ENCODE measurements around the gene DUSP23. TPM values are rescaled to one million over a fixed set of nuclear protein-coding genes. Genes with fewer than 3 reads are reported as not detected.

DUSP23 gene
- total RNA-seq, 1 donor, result 15.9 TPM

DNA sequence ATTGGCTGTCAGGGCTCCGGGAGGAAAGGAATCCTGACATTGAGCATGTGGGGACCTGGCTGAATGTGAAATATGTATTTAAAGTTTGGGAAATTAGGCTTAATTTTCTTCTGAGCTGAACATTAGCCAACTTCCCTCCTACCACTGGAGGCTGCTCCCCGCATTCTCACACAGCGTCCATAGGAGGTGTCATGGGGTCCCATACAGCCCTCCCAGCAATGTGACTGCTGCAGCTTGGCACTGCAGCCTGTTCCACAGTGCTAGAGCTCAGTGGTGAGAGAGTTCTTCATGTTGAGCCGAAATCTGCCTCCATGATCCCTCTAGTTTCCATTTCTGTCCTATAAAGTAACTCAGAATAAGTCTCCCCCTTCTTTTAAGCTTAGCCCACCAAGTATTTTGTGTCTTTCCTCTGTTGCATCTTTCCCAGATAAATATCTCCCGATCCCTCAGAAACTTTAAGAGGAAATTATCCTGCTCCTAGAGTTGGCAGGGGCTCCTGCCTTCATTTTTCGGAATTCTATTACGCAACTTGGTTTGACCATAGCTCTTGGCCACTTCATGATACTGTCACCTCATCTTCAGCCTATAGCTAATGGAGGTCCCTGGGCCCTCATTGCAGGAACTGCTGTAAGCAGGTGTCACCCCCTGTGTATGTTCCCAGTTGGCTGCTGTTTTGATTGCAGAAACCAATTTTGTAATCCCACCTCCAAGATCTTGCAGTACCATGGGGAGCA lies 23.4 kb downstream of the DUSP23 start:
- Histone ChIP-seq H3K4me3 (ENCODE audit: insufficient read depth, low read length) (no peak overlapping the region), H3K9me3 (ENCODE audit: low read depth, low read length) (no peaks in the 10 kb centered on the region), H3K27ac (ENCODE audit: low read depth, low read length) (no peak overlapping the region), H3K36me3 (ENCODE audit: insufficient read depth, low read length) (no peaks in the 10 kb centered on the region), H3K79me2 (ENCODE audit: insufficient read depth, low read length) (no peaks in the 10 kb centered on the region), H3K27me3 (ENCODE audit: insufficient read depth, low read length) (no peaks in the 10 kb centered on the region), H2AFZ (ENCODE audit: low read length) (no peak overlapping the region), H3K4me1 (ENCODE audit: insufficient read depth, low read length) (peaks cover 4% of the 10 kb centered on the region), H3K4me2 (ENCODE audit: insufficient read depth, low read length) (no peak overlapping the region), H4K20me1 (ENCODE audit: insufficient read depth, low read length) (no peaks in the 10 kb centered on the region)
- DNase-seq (ENCODE audit: insufficient read length, low spot score, missing footprints), result no peak
- TF ChIP-seq, protein P1, sequence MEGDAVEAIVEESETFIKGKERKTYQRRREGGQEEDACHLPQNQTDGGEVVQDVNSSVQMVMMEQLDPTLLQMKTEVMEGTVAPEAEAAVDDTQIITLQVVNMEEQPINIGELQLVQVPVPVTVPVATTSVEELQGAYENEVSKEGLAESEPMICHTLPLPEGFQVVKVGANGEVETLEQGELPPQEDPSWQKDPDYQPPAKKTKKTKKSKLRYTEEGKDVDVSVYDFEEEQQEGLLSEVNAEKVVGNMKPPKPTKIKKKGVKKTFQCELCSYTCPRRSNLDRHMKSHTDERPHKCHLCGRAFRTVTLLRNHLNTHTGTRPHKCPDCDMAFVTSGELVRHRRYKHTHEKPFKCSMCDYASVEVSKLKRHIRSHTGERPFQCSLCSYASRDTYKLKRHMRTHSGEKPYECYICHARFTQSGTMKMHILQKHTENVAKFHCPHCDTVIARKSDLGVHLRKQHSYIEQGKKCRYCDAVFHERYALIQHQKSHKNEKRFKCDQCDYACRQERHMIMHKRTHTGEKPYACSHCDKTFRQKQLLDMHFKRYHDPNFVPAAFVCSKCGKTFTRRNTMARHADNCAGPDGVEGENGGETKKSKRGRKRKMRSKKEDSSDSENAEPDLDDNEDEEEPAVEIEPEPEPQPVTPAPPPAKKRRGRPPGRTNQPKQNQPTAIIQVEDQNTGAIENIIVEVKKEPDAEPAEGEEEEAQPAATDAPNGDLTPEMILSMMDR (IDR thresholded peaks at IDR 0.05; ENCODE audit: extremely low read depth, low read depth, low read length), result no peak

GRCh38 chr1:159804924-159805323 lies 24.2 kb downstream of the DUSP23 start:
- no peak overlapping the region for H2AFZ ChIP-seq (ENCODE audit: low read length)
- no peak overlapping the region for H3K27ac ChIP-seq (ENCODE audit: low read depth, low read length)
- DNase-seq (ENCODE audit: insufficient read length, low spot score, missing footprints), result peak; percentile 58

DNA sequence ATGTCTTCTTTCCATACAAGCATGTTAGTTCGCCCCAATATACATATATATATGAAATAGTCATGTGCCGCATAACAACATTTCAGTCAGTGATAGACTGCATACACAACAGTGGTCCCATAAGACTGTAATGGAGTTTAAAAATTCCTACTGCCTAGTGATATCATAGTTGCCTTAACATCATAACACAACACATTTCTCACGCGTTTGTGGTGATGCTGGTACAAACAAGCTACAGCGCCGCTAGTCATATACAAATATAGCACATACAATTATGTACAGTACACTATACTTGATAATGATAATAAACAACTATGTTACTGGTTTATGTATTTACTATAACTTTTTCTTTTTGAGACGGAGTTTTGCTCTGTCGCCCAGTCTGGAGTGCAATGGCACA lies 35.2 kb downstream of the DUSP23 start:
- Histone ChIP-seq H3K79me2 (ENCODE audit: insufficient read depth, low read length) (no peaks in the 10 kb centered on the region), H3K4me1 (ENCODE audit: insufficient read depth, low read length) (no peaks in the 10 kb centered on the region), H3K4me2 (ENCODE audit: insufficient read depth, low read length) (no peak overlapping the region), H3K4me3 (ENCODE audit: insufficient read depth, low read length) (no peak overlapping the region), H3K27ac (ENCODE audit: low read depth, low read length) (no peak overlapping the region), H3K9me3 (ENCODE audit: low read depth, low read length) (no peaks in the 10 kb centered on the region), H4K20me1 (ENCODE audit: insufficient read depth, low read length) (no peaks in the 10 kb centered on the region), H3K27me3 (ENCODE audit: insufficient read depth, low read length) (peaks cover 3% of the 10 kb centered on the region), H3K36me3 (ENCODE audit: insufficient read depth, low read length) (no peaks in the 10 kb centered on the region), H2AFZ (ENCODE audit: low read length) (no peak overlapping the region)
- TF ChIP-seq, protein P1 (IDR thresholded peaks at IDR 0.05; ENCODE audit: extremely low read depth, low read depth, low read length), result no peak
- DNase-seq (ENCODE audit: insufficient read length, low spot score, missing footprints), result no peak

More at GRCh38 chr1:159804924-159805323, 24.2 kb downstream of the DUSP23 start:
- Histone ChIP-seq H3K36me3 (ENCODE audit: insufficient read depth, low read length) (no peaks in the 10 kb centered on the region), H3K4me3 (ENCODE audit: insufficient read depth, low read length) (no peak overlapping the region), H3K4me2 (ENCODE audit: insufficient read depth, low read length) (no peak overlapping the region), H3K27me3 (ENCODE audit: insufficient read depth, low read length) (no peaks in the 10 kb centered on the region), H4K20me1 (ENCODE audit: insufficient read depth, low read length) (no peaks in the 10 kb centered on the region), H3K9me3 (ENCODE audit: low read depth, low read length) (no peaks in the 10 kb centered on the region), H3K4me1 (ENCODE audit: insufficient read depth, low read length) (peaks cover 2% of the 10 kb centered on the region), H3K79me2 (ENCODE audit: insufficient read depth, low read length) (no peaks in the 10 kb centered on the region)
- TF ChIP-seq, protein P1 (IDR thresholded peaks at IDR 0.05; ENCODE audit: extremely low read depth, low read depth, low read length), result no peak

GRCh38 chr1:159817276-159818041 lies 36.7 kb downstream of the DUSP23 start:
- H3K4me2 ChIP-seq (ENCODE audit: insufficient read depth, low read length), result no peak overlapping the region
- H4K20me1 ChIP-seq (ENCODE audit: insufficient read depth, low read length), result no peaks in the 10 kb centered on the region
- no peaks in the 10 kb centered on the region for H3K9me3 ChIP-seq (ENCODE audit: low read depth, low read length)
- no peaks in the 10 kb centered on the region for H3K79me2 ChIP-seq (ENCODE audit: insufficient read depth, low read length)
- no peaks in the 10 kb centered on the region for H3K36me3 ChIP-seq (ENCODE audit: insufficient read depth, low read length)
- H2AFZ ChIP-seq (ENCODE audit: low read length), result no peak overlapping the region
- no peak for DNase-seq (ENCODE audit: insufficient read length, low spot score, missing footprints)
- H3K27ac ChIP-seq (ENCODE audit: low read depth, low read length), result no peak overlapping the region
- H3K4me3 ChIP-seq (ENCODE audit: insufficient read depth, low read length), result no peak overlapping the region
- peaks cover 12% of the 10 kb centered on the region for H3K27me3 ChIP-seq (ENCODE audit: insufficient read depth, low read length)
- no peaks in the 10 kb centered on the region for H3K4me1 ChIP-seq (ENCODE audit: insufficient read depth, low read length)
- TF ChIP-seq, protein P1 (IDR thresholded peaks at IDR 0.05; ENCODE audit: extremely low read depth, low read depth, low read length), result no peak
